Nephron (organoid): ENCODE measurements around the gene BTN2A1.

Source experiments
- H3K27ac Mint-ChIP-seq, 3 experiments: 2 replicates each; pipeline ENCODE4 v1.8.0; 2020; ENCODE audit warnings: mixed read lengths in 3 of 3, mild to moderate bottlenecking in 2 of 3, moderate library complexity in 1 of 3
- H3K27me3 Mint-ChIP-seq: 2 replicates; pipeline ENCODE4 v1.8.0; 2021; ENCODE audit warnings: low read depth, mild to moderate bottlenecking, moderate library complexity, mixed read lengths
- H3K36me3 Mint-ChIP-seq: 2 replicates; pipeline ENCODE4 v1.8.0; 2020; ENCODE audit warnings: low read depth, mixed read lengths
- H3K4me1 Mint-ChIP-seq: 2 replicates; pipeline ENCODE4 v1.8.0; 2020; ENCODE audit warnings: mixed read lengths
- H3K4me3 Mint-ChIP-seq, 3 experiments: 2 replicates each; pipeline ENCODE4 v1.8.0; 2020; ENCODE audit warnings: mild to moderate bottlenecking in 3 of 3, mixed read lengths in 3 of 3, moderate library complexity in 2 of 3
- H3K9me3 Mint-ChIP-seq: 2 replicates; pipeline ENCODE4 v1.8.0; 2020; ENCODE audit warnings: mixed read lengths
- TF ChIP-seq, protein P1 (sequence below), 3 experiments: fragments of 200-600 bp; sonication (generic); IDR thresholded peaks; one replicate each; pipeline ENCODE4 v1.5.0; 2021; ENCODE audit warnings: antibody characterized with exemption in 3 of 3; ENCODE audit not compliant: unreplicated experiment in 3 of 3

BTN2A1 gene

GRCh38 chr6:26447257-26447656 lies 10.5 kb upstream of the BTN2A1 start:
- H3K27ac Mint-ChIP-seq = no peak overlapping the region
- no peaks in the 10 kb centered on the region for H3K9me3 Mint-ChIP-seq
- H3K36me3 Mint-ChIP-seq = no peaks in the 10 kb centered on the region
- no peaks in the 10 kb centered on the region for H3K27me3 Mint-ChIP-seq
- TF ChIP-seq, protein P1, sequence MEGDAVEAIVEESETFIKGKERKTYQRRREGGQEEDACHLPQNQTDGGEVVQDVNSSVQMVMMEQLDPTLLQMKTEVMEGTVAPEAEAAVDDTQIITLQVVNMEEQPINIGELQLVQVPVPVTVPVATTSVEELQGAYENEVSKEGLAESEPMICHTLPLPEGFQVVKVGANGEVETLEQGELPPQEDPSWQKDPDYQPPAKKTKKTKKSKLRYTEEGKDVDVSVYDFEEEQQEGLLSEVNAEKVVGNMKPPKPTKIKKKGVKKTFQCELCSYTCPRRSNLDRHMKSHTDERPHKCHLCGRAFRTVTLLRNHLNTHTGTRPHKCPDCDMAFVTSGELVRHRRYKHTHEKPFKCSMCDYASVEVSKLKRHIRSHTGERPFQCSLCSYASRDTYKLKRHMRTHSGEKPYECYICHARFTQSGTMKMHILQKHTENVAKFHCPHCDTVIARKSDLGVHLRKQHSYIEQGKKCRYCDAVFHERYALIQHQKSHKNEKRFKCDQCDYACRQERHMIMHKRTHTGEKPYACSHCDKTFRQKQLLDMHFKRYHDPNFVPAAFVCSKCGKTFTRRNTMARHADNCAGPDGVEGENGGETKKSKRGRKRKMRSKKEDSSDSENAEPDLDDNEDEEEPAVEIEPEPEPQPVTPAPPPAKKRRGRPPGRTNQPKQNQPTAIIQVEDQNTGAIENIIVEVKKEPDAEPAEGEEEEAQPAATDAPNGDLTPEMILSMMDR (IDR thresholded peaks at IDR 0.05; ENCODE audit: unreplicated experiment in 3 of 3) = no peak
- no peaks in the 10 kb centered on the region for H3K4me1 Mint-ChIP-seq
- no peak overlapping the region for H3K4me3 Mint-ChIP-seq

DNA sequence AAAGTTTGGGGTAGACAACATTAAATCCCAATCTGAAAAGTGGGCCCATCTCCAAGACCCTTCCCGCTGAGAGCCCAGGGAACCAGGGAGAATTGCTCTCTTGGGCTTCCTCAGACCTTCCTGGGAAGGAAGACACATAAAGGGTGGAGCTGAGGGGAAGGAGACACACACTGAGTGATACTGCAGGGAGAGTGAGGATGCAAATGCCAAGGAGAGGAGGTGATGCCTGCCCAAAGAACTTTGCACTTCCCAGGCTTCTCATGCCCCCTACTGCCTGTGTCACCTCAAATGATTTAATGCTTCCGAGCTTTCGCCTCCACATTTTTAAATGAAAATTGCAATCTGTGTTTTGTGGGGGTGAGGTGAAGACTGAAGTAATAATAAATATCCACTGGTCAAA lies 7.5 kb upstream of the BTN2A1 start:
- no peaks in the 10 kb centered on the region for H3K4me1 Mint-ChIP-seq
- H3K27ac Mint-ChIP-seq = no peak overlapping the region
- TF ChIP-seq, protein P1 (IDR thresholded peaks at IDR 0.05; ENCODE audit: unreplicated experiment in 3 of 3) = no peak
- no peak overlapping the region for H3K4me3 Mint-ChIP-seq
- no peaks in the 10 kb centered on the region for H3K9me3 Mint-ChIP-seq
- H3K27me3 Mint-ChIP-seq = no peaks in the 10 kb centered on the region
- H3K36me3 Mint-ChIP-seq = no peaks in the 10 kb centered on the region

- no peaks in the 10 kb centered on the region for H3K27me3 Mint-ChIP-seq
These were observed 5.0 kb upstream of the BTN2A1 start for GRCh38 chr6:26452631-26453235.

GRCh38 chr6:26454631-26455030 lies 3.1 kb upstream of the BTN2A1 start:
- Mint-ChIP-seq H3K27me3 (no peaks in the 10 kb centered on the region), H3K36me3 (peaks cover 8% of the 10 kb centered on the region), H3K4me1 (peaks cover 27% of the 10 kb centered on the region), H3K4me3 (no peak overlapping the region), H3K27ac (no peak overlapping the region), H3K9me3 (no peaks in the 10 kb centered on the region)
- TF ChIP-seq, protein P1 (IDR thresholded peaks at IDR 0.05; ENCODE audit: unreplicated experiment in 3 of 3) = no peak

More at GRCh38 chr6:26452631-26453235, 5.0 kb upstream of the BTN2A1 start:
- Mint-ChIP-seq H3K27ac (no peak overlapping the region), H3K36me3 (peaks cover under 1% of the 10 kb centered on the region), H3K4me1 (peaks cover 13% of the 10 kb centered on the region), H3K9me3 (no peaks in the 10 kb centered on the region), H3K4me3 (no peak overlapping the region)
- TF ChIP-seq, protein P1 (IDR thresholded peaks at IDR 0.05; ENCODE audit: unreplicated experiment in 3 of 3) = no peak

- TF ChIP-seq, protein P1 (IDR thresholded peaks at IDR 0.05; ENCODE audit: unreplicated experiment in 3 of 3) = no peak
- Mint-ChIP-seq H3K4me3 (peak overlapping the region in 1 of 3 experiments; percentile 38), H3K9me3 (no peaks in the 10 kb centered on the region), H3K27me3 (no peaks in the 10 kb centered on the region), H3K27ac (peak overlapping the region in 1 of 3 experiments; percentile 47), H3K4me1 (peaks cover 34% of the 10 kb centered on the region), H3K36me3 (peaks cover 16% of the 10 kb centered on the region)
These were observed 2.3 kb upstream of the BTN2A1 start for GRCh38 chr6:26455357-26455970.
